GM18867 (cell line): Measurements from ENCODE around the gene LIN52.

ENCODE experiments used
- ATAC-seq: cut with Tn5 transposase; IDR thresholded peaks from one replicate; pipeline ENCODE4 v1.9.1; 2021; ENCODE audit warnings: mild to moderate bottlenecking, moderate library complexity; ENCODE audit not compliant: unreplicated experiment

The LIN52 gene

GRCh38 chr14:74179856-74180255, 95.1 kb downstream of the LIN52 start:
- ATAC-seq = no peak

- no peak for ATAC-seq
Observed at GRCh38 chr14:74190927-74191575, 106.3 kb downstream of the LIN52 start.

GRCh38 chr14:74194506-74195274, 109.9 kb downstream of the LIN52 start:
- ATAC-seq = no peak

- no peak for ATAC-seq
Observed at GRCh38 chr14:74195623-74196022, 110.9 kb downstream of the LIN52 start.

GRCh38 chr14:74198441-74199234, 113.9 kb downstream of the LIN52 start:
- ATAC-seq = no peak

GRCh38 chr14:74202113-74202512, 117.4 kb downstream of the LIN52 start:
- ATAC-seq = no peak

- no peak for ATAC-seq
Observed at GRCh38 chr14:74203639-74204038, 118.9 kb downstream of the LIN52 start.

- no peak for ATAC-seq
Observed at GRCh38 chr14:74204491-74204890, 119.7 kb downstream of the LIN52 start.

- ATAC-seq = no peak
Observed at GRCh38 chr14:74205882-74206281, 121.1 kb downstream of the LIN52 start.

- no peak for ATAC-seq
Observed at GRCh38 chr14:74207943-74208342, 123.2 kb downstream of the LIN52 start.

GRCh38 chr14:74208642-74209041, 123.9 kb downstream of the LIN52 start:
- no peak for ATAC-seq

- no peak for ATAC-seq
Observed at GRCh38 chr14:74211945-74212580, 127.3 kb downstream of the LIN52 start.

GRCh38 chr14:74213907-74214803, 129.4 kb downstream of the LIN52 start:
- ATAC-seq = no peak

GRCh38 chr14:74216671-74217070, 131.9 kb downstream of the LIN52 start:
- ATAC-seq = no peak

GRCh38 chr14:74217672-74218448, 133.1 kb downstream of the LIN52 start:
- ATAC-seq = no peak

- ATAC-seq = no peak
Observed at GRCh38 chr14:74218462-74218861, 133.7 kb downstream of the LIN52 start.

GRCh38 chr14:74219277-74220205, 134.8 kb downstream of the LIN52 start:
- ATAC-seq = no peak

- no peak for ATAC-seq
Observed at GRCh38 chr14:74220991-74221390, 136.2 kb downstream of the LIN52 start.
